GM18520 (cell line): ENCODE data around the gene SMOC1.

Experiments
- ATAC-seq: cut with Tn5 transposase; IDR thresholded peaks from one replicate; pipeline ENCODE4 v1.9.1; 2021; ENCODE audit not compliant: unreplicated experiment

Gene SMOC1

GRCh38 chr14:69861025-69861569, 18.1 kb upstream of the SMOC1 start:
- ATAC-seq = no peak

GRCh38 chr14:69863083-69863482, 16.1 kb upstream of the SMOC1 start:
- ATAC-seq = no peak

GRCh38 chr14:69865701-69866365, 13.4 kb upstream of the SMOC1 start:
- ATAC-seq = no peak

- ATAC-seq = no peak
These were observed 10.8 kb upstream of the SMOC1 start for GRCh38 chr14:69868363-69868963.

GRCh38 chr14:69870613-69871012, 8.6 kb upstream of the SMOC1 start:
- no peak for ATAC-seq

- no peak for ATAC-seq
These were observed 5.1 kb upstream of the SMOC1 start for GRCh38 chr14:69873877-69874780.

- no peak for ATAC-seq
These were observed 2.9 kb upstream of the SMOC1 start for GRCh38 chr14:69876221-69876847.

- no peak for ATAC-seq
These were observed 2.3 kb upstream of the SMOC1 start for GRCh38 chr14:69876848-69877306.

- ATAC-seq = no peak
These were observed 1.7 kb upstream of the SMOC1 start for GRCh38 chr14:69877492-69877891.

- ATAC-seq = no peak
These were observed 965 bp upstream of the SMOC1 start for GRCh38 chr14:69878251-69878650.

GRCh38 chr14:69880044-69880487, 850 bp downstream of the SMOC1 start:
- no peak for ATAC-seq

GRCh38 chr14:69880893-69881292, 1.7 kb downstream of the SMOC1 start:
- no peak for ATAC-seq

- no peak for ATAC-seq
These were observed 3.1 kb downstream of the SMOC1 start for GRCh38 chr14:69882116-69882864.

- ATAC-seq = no peak
These were observed 3.7 kb downstream of the SMOC1 start for GRCh38 chr14:69882915-69883314.

- ATAC-seq = no peak
These were observed 7.4 kb downstream of the SMOC1 start for GRCh38 chr14:69886453-69887242.

GRCh38 chr14:69887740-69888657, 8.8 kb downstream of the SMOC1 start:
- ATAC-seq = no peak

- no peak for ATAC-seq
These were observed 12.2 kb downstream of the SMOC1 start for GRCh38 chr14:69891422-69891821.

GRCh38 chr14:69895109-69895508, 15.9 kb downstream of the SMOC1 start:
- ATAC-seq = no peak
